Measurements from ENCODE around the gene GRM2.

DNA sequence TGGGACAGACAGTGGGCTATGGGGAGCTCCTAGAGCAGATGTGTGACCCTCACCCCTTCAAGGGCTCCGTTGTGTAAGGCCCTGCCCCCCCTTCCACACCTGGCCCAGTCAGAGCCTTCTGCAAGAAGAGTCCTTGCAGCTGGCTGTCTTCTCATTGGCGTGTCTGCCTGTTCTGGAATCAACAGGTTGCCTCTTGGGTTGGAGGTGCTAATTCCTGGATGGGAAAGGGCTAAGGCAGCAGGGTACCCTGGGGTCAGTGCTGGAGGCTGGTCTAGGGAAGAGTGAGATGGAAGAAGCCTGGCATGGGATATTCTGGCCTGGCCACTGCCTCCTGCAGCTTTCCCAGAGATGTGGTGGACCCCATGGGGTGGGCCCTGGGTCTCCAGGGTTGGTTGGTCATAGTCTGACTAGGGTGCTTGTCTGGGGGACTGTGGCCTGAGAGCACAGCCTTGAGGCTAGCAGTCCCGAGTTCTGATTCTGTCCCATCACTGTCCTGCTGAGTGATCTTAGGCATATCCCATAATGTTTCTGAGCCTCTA is 30.7 kb upstream of the GRM2 start:
- TF ChIP-seq, protein P1, sequence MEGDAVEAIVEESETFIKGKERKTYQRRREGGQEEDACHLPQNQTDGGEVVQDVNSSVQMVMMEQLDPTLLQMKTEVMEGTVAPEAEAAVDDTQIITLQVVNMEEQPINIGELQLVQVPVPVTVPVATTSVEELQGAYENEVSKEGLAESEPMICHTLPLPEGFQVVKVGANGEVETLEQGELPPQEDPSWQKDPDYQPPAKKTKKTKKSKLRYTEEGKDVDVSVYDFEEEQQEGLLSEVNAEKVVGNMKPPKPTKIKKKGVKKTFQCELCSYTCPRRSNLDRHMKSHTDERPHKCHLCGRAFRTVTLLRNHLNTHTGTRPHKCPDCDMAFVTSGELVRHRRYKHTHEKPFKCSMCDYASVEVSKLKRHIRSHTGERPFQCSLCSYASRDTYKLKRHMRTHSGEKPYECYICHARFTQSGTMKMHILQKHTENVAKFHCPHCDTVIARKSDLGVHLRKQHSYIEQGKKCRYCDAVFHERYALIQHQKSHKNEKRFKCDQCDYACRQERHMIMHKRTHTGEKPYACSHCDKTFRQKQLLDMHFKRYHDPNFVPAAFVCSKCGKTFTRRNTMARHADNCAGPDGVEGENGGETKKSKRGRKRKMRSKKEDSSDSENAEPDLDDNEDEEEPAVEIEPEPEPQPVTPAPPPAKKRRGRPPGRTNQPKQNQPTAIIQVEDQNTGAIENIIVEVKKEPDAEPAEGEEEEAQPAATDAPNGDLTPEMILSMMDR (IDR thresholded peaks at IDR 0.05), result no peak
- no peak for TF ChIP-seq EP300 (IDR thresholded peaks at IDR 0.05)
